K562 (cell line): ENCODE data around the gene CD84. TPM values are rescaled to one million over a fixed set of nuclear protein-coding genes. Genes with fewer than 3 reads are reported as not detected.
A peak's percentile ranks its signal among the peaks of the same experiment; 100 is the strongest.

ENCODE experiments used
- C11orf30 ChIP-seq: fragments of 450-650 bp; IDR thresholded peaks from 2 replicates; pipeline ENCODE4 v1.6.1; 2016; ENCODE audit warnings: low read depth, mild to moderate bottlenecking
- CCNT2 ChIP-seq: IDR thresholded peaks from 2 replicates; pipeline ENCODE4 v1.6.1; 2011; ENCODE audit warnings: borderline replicate concordance, low read depth, mild to moderate bottlenecking, moderate library complexity, mixed read lengths, low read length; ENCODE audit not compliant: insufficient read length; ENCODE audit errors: extremely low read depth
- GABPB2 ChIP-seq: fragments of 250-450 bp; sonication (Bioruptor Pico); conservative IDR thresholded peaks from 2 replicates; pipeline ENCODE4 v1.5.1; 2021; ENCODE audit warnings: mild to moderate bottlenecking
- HEY1 ChIP-seq: fragments of 250-450 bp; sonication (Bioruptor Pico); IDR thresholded peaks from 2 replicates; pipeline ENCODE4 v1.5.0; 2020; ENCODE audit warnings: mild to moderate bottlenecking, moderate library complexity, borderline replicate concordance
- JUND ChIP-seq, 2 experiments: IDR thresholded peaks; 2 replicates in 1 of 2; 3 replicates in 1 of 2; pipeline ENCODE4 v1.6.1; 2011; ENCODE audit warnings: borderline replicate concordance in 2 of 2, low read depth in 2 of 2, low read length in 2 of 2, improper control_type of control experiment in 1 of 2, missing biosample characterization in 1 of 2, missing genetic modification characterization in 1 of 2, missing genetic modification reagents in 1 of 2
- NUFIP1 ChIP-seq: fragments of 450-650 bp; IDR thresholded peaks from 2 replicates; pipeline ENCODE4 v1.6.1; 2018; ENCODE audit not compliant: partially characterized antibody
- PCBP1 ChIP-seq: fragments of 200-400 bp; formaldehyde crosslinking; IDR thresholded peaks from 2 replicates; pipeline ENCODE4 v1.6.1; 2018; ENCODE audit warnings: mild to moderate bottlenecking, low read depth, low read length; ENCODE audit not compliant: poor library complexity, severe bottlenecking
- POLR2H ChIP-seq: IDR thresholded peaks from 2 replicates; pipeline ENCODE4 v1.6.1; 2016; ENCODE audit warnings: missing genetic modification characterization, low read depth, mild to moderate bottlenecking, control low read depth, missing compliant biosample characterization, moderate library complexity
- PTTG1 ChIP-seq: fragments of 450-650 bp; IDR thresholded peaks from 2 replicates; pipeline ENCODE4 v1.6.1; 2016; ENCODE audit warnings: low read depth, mild to moderate bottlenecking, missing genetic modification characterization, missing compliant biosample characterization
- SAP30 ChIP-seq: fragments of 200-600 bp; sonication (generic); IDR thresholded peaks from 2 replicates; pipeline ENCODE4 v1.6.1; 2012; ENCODE audit warnings: borderline replicate concordance, low read depth, mild to moderate bottlenecking, moderate library complexity, low read length, control low read depth, inconsistent platforms; ENCODE audit not compliant: insufficient read depth, poor library complexity, severe bottlenecking
- TCF7 ChIP-seq: sonication (generic); IDR thresholded peaks from 2 replicates; pipeline ENCODE4 v1.6.1; 2016; ENCODE audit warnings: antibody characterized with exemption, borderline replicate concordance
- TCFL5 ChIP-seq: fragments of 250-450 bp; sonication (Bioruptor Pico); conservative IDR thresholded peaks from 2 replicates; pipeline ENCODE4 v1.6.1; 2021; ENCODE audit warnings: mild to moderate bottlenecking, moderate library complexity, matching md5 sums
- ZFP30 ChIP-seq: fragments of 250-450 bp; sonication (Bioruptor Pico); IDR thresholded peaks from 2 replicates; pipeline ENCODE4 v1.8.0; 2022; ENCODE audit warnings: moderate library complexity, mild to moderate bottlenecking, inconsistent platforms, borderline replicate concordance
- ZNF584 ChIP-seq: fragments of 200-800 bp; sonication (Bioruptor generic); IDR thresholded peaks from 2 replicates; pipeline ENCODE4 v1.6.1; 2016; ENCODE audit warnings: low read depth, mild to moderate bottlenecking, missing genetic modification characterization, missing compliant biosample characterization
- ZNF589 ChIP-seq: fragments of 200-800 bp; sonication (Bioruptor generic); IDR thresholded peaks from 2 replicates; pipeline ENCODE4 v1.6.1; 2016; ENCODE audit warnings: low read depth, missing genetic modification characterization, missing compliant biosample characterization
- ZNF695 ChIP-seq: fragments of 450-650 bp; formaldehyde crosslinking; IDR thresholded peaks from 2 replicates; pipeline ENCODE4 v1.4.0; 2020; ENCODE audit warnings: mild to moderate bottlenecking, moderate library complexity
- polyA plus RNA-seq, 8 experiments: library from polyadenylated mRNA; depleted of rRNA in 4 of 8; stranded (reverse) in 5 of 8; unstranded in 3 of 8; fragments of >200 nt; fragmentation: Nextera tagmentation in 2 of 8; fragmentation: Illumina TruSeq in 1 of 8; extraction: Ambion mirVana in 2 of 8; extraction: Trizol in 1 of 8; gene quantifications; 2 replicates each; pipeline versions ENCODE4 v1.2.1 to v1.2.3, GENCODE V29; 2011 to 2014; ENCODE audit warnings: inconsistent platforms in 1 of 8, missing spikeins in 1 of 8
- total RNA-seq, 7 experiments: library from RNA; depleted of rRNA in 6 of 7; stranded (reverse); fragments of >200 nt in 6 of 7; fragmentation: Illumina TruSeq in 2 of 7; extraction: Trizol in 2 of 7; gene quantifications; 2 replicates each; pipeline versions ENCODE4 v1.2.1 to v1.2.3, GENCODE V29; 2011 to 2021; ENCODE audit warnings: low replicate concordance in 1 of 7
- TF ChIP-seq, protein P1 (sequence below), 2 experiments: fragments of 450-650 bp; formaldehyde crosslinking in 1 of 2; IDR thresholded peaks; 2 replicates each; pipeline versions ENCODE4 v1.4.0 to v1.6.1; 2014 to 2020; ENCODE audit warnings: mild to moderate bottlenecking in 2 of 2, borderline replicate concordance in 1 of 2, low read depth in 1 of 2
- TF ChIP-seq, protein P2 (sequence below), 2 experiments: fragments of 450-650 bp in 1 of 2; sonication (generic) in 1 of 2; formaldehyde crosslinking in 1 of 2; IDR thresholded peaks in 1 of 2; conservative IDR thresholded peaks in 1 of 2; 2 replicates each; pipeline versions ENCODE4 v1.6.1 to v1.8.1; 2016 to 2023; ENCODE audit warnings: mild to moderate bottlenecking in 2 of 2, moderate library complexity in 2 of 2, inconsistent platforms in 1 of 2, missing genetic modification reagents in 1 of 2

Gene CD84
- total and polyA plus RNA-seq, 9 of the 15 experiments (the other 6 are each of a cell fraction or from before 2014, with no cell fraction given) = 0.82 to 6.8 (median 2.0) TPM

DNA sequence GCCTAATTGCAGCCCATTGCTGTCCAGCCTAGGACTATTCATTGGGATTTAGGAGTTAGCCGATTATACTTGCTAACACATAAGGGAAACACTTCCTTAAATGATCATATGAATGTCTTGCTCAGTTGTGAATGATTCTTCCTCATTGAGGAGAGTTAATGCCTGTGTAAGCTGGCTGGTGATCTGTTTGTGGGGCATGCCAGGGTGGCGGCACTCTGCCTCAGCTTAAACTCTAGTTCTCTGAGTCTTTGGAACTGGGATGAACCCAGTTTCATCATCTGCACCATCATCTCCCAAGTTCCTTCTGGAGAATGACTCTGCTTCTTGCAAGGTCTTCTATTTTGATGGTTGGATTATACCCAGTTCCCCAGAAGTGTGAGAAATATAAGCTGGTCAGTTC, 32.4 kb downstream of the CD84 start (continued):
- TF ChIP-seq, protein P1, sequence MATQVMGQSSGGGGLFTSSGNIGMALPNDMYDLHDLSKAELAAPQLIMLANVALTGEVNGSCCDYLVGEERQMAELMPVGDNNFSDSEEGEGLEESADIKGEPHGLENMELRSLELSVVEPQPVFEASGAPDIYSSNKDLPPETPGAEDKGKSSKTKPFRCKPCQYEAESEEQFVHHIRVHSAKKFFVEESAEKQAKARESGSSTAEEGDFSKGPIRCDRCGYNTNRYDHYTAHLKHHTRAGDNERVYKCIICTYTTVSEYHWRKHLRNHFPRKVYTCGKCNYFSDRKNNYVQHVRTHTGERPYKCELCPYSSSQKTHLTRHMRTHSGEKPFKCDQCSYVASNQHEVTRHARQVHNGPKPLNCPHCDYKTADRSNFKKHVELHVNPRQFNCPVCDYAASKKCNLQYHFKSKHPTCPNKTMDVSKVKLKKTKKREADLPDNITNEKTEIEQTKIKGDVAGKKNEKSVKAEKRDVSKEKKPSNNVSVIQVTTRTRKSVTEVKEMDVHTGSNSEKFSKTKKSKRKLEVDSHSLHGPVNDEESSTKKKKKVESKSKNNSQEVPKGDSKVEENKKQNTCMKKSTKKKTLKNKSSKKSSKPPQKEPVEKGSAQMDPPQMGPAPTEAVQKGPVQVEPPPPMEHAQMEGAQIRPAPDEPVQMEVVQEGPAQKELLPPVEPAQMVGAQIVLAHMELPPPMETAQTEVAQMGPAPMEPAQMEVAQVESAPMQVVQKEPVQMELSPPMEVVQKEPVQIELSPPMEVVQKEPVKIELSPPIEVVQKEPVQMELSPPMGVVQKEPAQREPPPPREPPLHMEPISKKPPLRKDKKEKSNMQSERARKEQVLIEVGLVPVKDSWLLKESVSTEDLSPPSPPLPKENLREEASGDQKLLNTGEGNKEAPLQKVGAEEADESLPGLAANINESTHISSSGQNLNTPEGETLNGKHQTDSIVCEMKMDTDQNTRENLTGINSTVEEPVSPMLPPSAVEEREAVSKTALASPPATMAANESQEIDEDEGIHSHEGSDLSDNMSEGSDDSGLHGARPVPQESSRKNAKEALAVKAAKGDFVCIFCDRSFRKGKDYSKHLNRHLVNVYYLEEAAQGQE (IDR thresholded peaks at IDR 0.05; ENCODE audit: borderline replicate concordance) = no peak
- TF ChIP-seq, protein P1 (CRISPR knock-in tag; IDR thresholded peaks at IDR 0.05; ENCODE audit: low read depth) = no peak
- TF ChIP-seq HEY1 (CRISPR knock-in tag) = no peak
- TF ChIP-seq, protein P2, sequence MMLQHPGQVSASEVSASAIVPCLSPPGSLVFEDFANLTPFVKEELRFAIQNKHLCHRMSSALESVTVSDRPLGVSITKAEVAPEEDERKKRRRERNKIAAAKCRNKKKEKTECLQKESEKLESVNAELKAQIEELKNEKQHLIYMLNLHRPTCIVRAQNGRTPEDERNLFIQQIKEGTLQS (IDR thresholded peaks at IDR 0.05) = peak; percentile 57; the same call in 1 of the 2 replicates
- TF ChIP-seq, protein P2 (CRISPR knock-in tag; conservative IDR thresholded peaks at IDR 0.05) = no peak
- 0 out of 2 replicates have a peak, but pooled peaks have one; percentile 14 for TF ChIP-seq JUND (IDR thresholded peaks at IDR 0.05; ENCODE audit: borderline replicate concordance, low read depth, low read length)
- TF ChIP-seq JUND (tag; IDR thresholded peaks at IDR 0.05; ENCODE audit: borderline replicate concordance, low read depth, low read length) = peak; percentile 27; the same call in 2 of the 3 replicates
- peak; percentile 51; the same call in 1 of the 2 replicates for TF ChIP-seq PTTG1
- TF ChIP-seq TCF7 = no peak
- peak; percentile 57 for TF ChIP-seq C11orf30
- no peak for TF ChIP-seq ZNF584 (CRISPR knock-in tag)
- TF ChIP-seq ZNF589 (CRISPR knock-in tag) = no peak
- TF ChIP-seq POLR2H (tag) = no peak
- TF ChIP-seq ZNF695 = no peak
- TF ChIP-seq TCFL5 (CRISPR knock-in tag) = no peak
- TF ChIP-seq NUFIP1 = no peak
- no peak for TF ChIP-seq CCNT2
- no peak for TF ChIP-seq PCBP1
- TF ChIP-seq ZFP30 (CRISPR knock-in tag) = no peak
- no peak for TF ChIP-seq SAP30
- TF ChIP-seq GABPB2 (CRISPR knock-in tag) = no peak
